ENCODE results near the gene RRP7A.
"Not testable (repeated sequence)": the region's sequence is repeated elsewhere in the genome, so short reads cannot be mapped to it uniquely, and the experiment has no call there.

Gene RRP7A, protein sequence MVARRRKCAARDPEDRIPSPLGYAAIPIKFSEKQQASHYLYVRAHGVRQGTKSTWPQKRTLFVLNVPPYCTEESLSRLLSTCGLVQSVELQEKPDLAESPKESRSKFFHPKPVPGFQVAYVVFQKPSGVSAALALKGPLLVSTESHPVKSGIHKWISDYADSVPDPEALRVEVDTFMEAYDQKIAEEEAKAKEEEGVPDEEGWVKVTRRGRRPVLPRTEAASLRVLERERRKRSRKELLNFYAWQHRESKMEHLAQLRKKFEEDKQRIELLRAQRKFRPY

DNA sequence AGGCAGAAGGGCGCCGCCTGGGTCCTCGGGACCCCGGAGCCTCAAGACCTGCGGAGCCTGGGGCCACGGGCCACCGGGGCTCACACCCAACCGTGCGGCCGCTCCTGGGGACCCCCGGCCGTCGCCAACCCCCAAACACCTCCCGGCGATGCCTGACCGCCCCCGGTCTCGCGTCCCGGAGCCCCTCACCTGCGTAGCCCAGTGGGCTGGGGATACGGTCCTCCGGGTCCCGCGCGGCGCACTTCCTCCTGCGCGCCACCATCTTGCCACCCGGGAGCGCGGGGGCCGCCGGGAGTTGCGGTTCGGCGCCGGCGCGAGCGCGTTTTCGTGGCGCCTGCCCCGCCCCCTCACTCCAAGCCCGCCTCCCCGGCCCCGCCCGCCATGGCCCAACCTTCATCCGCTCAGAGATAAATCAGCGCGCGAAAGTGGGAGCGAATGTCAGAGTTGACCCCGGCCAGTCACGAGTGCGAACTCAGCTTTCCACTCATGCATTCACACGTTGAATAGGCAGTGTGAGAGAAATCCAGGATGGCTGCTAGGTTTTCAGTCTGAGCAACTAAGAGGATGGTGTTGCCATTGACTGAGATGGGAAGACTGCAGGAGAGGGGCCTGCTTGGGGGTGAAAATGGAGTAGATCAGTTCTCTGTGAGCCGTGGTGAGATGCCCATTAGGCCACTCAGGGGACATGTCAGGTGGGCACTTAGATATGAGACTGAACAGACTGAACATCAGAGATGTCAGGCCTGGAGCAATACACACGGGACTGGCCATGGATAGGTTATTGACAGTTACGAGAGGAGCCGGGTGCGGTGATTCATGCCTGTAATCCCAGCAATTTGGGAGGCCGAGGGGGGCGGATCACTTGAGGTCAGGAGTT, at the start of gene RRP7A:
TSS of gene RRP7A (minus strand) at position 272 of the 877 bp plus-strand sequence. CDS start at position 262, 10 bp downstream.
- DNase-seq (ENCODE audit: low read depth) = peak; percentile 76

DNA sequence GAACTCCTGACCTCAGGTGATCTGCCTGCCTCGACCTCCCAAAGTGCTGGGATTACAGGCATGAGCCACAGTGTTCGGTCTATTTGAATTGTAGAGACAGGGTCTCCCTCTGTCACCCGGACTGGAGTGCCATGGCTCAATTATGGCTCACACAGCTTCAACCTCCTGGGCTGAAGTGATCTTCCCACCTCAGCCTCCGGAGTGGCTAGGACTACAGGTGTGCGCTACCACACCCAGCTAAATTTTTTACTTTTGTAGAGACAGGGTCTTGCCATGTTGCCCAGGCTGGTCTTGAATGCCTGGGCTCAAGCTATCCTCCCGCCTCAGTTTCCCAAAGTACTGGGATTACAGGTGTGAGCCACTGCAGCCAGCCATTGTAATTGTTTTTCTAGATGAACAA, 48.4 kb upstream of the RRP7A start:
- not testable (repeated sequence) for DNase-seq (ENCODE audit: low read depth)

DNA sequence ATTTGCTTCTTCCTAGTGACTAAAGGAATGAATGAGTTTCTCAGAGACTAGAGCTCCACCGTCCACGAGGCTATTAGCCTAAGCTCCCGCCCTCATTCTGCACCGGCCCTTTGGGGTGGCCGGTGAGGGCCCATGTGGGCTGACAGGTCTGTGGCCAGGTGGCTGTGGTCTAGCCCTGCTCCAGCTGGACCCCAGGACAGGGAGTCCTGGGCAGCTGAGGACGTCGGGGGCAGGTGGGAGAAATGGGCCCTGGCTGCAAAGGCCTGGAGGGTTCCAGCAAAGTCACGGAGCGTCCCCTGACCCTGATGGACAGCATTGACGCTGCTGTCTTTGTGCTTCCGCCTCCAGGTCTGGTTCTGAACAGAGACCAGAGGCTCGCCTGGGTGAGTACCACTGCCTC, 46.4 kb upstream of the RRP7A start:
- DNase-seq (ENCODE audit: low read depth) = no peak

DNA sequence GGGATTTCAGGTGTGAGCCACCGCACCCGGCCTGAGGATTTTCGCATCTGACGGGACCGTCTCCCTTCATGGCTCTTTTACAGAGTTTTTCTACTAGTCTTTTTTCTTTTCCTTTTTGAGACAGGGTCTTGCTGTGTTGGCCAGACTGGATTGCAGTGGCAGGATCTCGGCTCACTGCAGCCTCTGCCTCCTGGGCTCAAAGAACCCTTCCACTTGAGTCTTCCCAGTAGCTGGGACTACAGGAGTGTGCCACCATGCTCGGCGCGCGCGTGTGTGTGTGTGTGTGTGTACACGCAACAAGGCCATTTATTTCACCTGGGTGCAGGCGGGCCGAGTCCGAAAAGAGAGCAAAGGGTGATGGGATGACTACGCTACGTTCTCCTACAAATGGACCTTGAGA, 45.1 kb upstream of the RRP7A start:
- no peak for DNase-seq (ENCODE audit: low read depth)

DNA sequence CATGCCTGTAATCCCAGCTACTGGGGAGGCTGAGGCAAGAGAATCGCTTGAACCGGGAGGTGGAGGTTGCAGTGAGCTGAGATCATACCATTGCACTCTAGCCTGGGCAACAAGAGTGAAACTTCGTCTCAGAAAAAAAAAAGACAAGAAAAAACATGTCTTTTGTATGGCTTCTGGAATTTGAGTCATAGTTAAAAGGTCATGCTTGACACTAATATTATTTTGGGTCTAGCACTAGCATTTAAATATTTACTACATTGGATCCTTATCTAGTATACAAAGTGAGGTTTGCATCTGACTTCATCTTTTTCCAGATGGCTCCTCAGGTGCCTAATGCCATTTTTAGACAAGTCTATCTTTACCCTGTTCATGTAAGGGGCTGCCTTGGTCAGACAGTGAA, 44.3 kb upstream of the RRP7A start:
- DNase-seq (ENCODE audit: low read depth) = not testable (repeated sequence)

DNA sequence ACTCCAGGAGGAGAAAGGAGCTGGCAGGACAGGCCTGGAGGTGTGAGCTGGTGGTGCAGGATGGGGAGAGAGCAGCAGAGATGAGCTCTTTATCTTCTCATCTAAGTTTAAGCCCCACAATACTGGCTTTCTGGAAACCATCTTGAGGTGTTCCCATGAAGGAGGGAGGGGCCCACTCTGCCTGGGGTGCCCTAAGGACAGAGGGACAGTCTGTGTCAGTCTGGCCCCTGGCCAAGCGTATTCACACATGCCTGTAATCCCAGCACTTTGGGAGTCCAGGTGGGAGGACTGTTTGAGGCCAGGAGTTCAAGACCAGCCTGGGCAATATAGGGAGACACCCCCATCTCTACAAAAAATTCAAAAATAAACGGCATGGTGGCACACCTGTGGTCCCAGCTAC, 43.1 kb upstream of the RRP7A start:
- no peak for DNase-seq (ENCODE audit: low read depth)

DNA sequence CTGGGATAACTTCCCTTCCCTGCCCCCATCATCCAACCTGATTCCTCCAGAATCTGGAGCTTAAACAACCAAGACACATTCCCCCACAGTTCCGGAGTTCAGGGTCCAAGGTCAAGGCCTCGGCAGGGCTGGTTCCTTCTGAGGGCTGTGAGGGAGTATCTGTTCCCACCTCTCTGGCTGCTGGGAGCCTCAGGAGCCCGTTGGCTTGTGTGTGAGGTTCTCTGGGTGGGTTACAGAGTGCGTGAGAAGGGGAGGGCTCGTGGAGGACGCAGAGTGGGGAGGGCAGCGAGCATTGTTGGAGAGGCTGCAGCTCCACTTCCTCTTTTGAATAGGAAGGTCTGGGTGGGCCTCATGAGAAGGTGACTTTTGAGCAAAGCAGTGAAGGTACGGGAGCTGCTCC, 42.7 kb upstream of the RRP7A start:
- DNase-seq (ENCODE audit: low read depth) = no peak

DNA sequence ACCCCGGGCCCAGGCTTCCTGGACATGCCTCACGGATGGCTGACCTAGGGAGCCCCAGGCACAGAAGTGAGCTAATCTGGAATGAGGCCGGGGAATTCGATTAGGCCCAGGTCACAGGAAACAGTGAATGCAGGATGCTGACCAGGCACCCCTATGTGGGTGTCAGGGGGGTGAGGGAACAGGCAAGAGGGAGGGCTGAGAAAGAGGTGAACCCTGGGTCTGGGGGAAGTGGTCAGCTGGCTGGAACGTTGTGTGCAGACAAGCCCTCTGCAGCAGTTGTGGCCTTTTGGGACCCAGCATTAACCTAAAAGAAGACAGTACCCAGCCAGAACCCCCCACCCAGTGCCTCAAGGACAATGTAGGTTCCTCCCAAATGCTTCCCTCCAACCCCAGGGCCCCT, 42.3 kb upstream of the RRP7A start:
- DNase-seq (ENCODE audit: low read depth) = no peak

DNA sequence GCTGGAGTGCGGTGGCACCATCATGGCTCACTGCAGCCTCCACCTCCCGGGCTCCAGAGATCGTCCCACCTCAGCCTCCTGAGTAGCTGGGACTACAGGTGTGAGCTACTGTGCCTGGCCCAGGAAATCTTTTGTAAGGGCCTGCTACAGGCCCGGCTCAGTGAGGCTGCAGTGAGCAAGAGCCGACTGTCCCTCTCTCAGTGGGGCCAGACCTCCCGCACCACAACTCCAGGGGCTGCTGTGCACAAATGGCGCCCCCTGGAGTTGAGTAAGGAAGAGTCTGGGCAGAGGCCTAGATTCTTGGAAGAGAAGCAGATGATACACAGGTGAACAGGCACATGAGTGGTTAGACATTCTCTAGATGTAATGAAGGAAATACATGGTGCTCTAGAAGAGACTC, 41.2 kb upstream of the RRP7A start:
- peak; percentile 9 for DNase-seq (ENCODE audit: low read depth)

DNA sequence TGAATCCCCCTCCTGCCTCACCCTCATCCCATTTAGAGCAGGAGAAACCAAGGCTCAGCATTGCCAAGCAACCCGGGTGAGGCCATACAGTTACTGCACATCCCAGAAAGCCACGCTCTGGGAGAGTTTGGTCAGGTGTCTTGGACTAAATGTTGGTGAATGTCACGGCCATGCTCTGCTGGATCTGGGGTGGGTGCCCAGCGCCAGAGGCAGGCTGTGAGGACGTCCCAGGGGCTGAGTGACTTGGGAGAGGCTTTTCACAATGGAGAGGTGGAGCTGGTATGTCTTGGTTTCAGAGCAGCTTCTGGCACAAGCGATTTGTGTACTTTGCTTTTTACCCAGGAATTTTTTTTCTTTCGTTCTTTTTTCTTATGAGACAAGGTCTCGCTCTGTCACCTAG, 40.8 kb upstream of the RRP7A start:
- no peak for DNase-seq (ENCODE audit: low read depth)

DNA sequence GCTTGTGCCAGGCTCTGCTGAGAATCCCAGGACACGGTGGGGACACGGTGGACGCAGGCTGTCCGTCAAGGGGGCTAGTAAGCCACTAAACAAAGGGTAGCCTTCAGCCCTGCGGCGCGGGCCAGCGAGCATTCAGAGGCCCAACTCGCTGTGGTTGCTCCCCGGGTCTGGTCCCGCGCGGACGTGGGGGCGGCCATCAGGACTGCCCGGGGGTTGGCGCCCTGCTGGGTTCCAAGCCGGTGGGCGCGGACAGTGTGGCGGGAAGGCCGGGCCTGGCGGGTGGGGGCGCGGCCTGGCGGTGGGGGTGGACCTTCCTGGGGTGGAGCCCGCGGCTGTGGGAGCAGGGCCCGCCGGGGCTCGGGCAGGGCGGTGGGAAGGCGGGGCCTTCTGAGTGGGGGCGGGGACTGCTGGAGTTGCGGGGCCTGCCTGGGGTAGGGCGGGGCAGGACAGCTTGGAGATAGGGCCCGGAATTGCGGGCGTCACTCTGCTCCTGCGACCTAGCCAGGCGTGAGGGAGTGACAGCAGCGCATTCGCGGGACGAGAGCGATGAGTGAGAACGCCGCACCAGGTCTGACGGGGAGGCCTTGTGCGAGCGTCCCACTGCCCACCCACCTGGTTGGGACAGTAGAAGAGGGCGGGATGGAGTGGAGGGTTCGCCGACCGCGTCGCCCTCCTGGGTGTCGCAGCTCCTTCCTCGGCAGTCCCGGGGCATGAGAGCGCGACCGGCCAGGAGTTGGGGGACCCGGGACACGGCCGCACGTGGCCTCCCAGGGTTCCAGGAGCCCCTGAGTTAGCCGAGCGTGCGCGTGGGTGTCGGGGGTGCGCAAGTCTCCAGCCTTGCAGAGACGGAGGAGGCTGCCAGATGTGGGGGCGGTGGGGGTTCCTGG, 34.1 kb upstream of the RRP7A start, which contains the start of gene SERHL2:
TSS of gene SERHL2 (plus strand) at position 482 of the 887 bp plus-strand sequence. CDS start at position 547, 65 bp downstream.
- DNase-seq (ENCODE audit: low read depth) = peak; percentile 61

DNA sequence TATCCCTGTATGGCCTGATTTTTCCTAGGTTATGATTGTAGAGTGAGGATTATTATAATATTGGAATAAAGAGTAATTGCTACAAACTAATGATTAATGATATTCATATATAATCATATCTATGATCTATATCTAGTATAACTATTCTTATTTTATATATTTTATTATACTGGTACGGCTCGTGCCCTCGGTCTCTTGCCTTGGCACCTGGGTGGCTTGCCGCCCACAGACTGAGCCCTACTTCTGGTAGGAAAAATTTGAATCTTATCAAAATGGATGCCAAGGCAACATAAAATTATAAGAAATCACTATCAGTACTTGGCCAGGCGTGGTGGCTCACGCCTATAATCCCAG, 32.7 kb upstream of the RRP7A start:
- DNase-seq (ENCODE audit: low read depth) = not testable (repeated sequence)

DNA sequence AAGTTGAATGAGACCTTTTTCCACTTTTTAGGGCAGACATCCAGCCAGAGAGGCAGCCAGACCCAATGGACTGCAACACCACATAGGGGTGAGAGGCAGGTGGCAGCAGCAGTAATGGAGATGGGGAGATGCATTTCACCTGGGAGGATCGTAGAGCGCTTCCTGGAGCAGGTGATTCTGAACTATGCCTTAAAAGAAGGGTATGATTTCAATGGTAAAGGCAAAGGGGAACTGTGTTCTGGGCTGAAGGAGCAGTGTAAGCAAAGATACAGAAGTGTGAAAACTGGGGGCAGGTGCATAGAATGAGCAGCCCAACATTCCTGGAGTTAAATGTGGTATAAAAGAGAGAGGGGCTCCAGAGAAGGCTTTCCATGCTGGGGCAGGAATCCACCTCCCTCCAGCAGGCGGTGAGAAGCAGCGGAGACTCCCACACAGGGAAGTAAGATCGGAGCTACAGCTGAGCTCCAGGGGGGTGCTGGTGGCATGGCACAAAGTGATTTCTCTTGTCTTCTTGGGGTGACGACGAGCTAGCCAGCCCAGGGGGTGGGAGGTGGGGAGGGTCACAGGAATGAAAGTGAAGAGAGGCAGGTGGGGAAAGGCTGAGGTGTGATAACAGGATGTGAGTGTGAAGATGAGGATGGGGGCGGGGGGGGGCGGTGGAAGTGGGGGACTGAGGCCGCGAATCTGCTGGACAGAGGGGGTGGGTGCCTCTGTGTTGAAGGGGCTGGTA, 29.9 kb upstream of the RRP7A start:
- no peak for DNase-seq (ENCODE audit: low read depth)

DNA sequence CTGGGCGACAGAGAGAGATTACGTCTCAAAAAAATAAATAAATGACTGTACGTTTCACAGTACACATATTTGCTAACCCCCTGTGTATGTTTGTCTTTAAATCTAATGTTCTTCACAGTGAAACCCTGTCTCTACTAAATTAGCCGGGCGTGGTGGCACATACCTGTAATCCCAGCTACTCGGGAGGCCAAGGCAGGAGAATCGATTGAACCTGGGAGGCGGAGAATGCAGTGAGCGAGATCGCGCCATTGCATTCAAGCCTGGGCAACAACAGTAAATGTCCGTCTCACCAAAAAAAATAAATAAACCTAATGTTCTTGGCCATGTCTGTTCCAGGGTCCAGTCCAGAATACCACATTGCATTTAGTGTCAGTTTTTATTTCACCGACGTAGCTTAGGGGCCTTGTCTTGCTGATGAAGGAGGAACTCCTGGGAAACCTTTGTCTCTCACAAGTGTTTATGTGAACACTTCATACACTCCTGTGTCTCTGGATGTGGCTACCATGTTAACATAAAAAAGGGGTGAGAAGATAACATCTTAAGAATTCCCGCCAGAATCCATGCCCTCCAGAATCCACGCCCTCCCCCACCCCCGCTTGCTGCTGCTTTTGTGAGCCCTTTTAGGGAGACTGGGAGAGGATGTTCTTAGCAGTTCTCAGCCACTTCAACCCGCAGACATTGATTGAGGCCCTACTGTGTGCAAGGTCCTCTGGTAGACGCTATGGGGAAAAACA, 29.2 kb upstream of the RRP7A start:
- DNase-seq (ENCODE audit: low read depth) = no peak

DNA sequence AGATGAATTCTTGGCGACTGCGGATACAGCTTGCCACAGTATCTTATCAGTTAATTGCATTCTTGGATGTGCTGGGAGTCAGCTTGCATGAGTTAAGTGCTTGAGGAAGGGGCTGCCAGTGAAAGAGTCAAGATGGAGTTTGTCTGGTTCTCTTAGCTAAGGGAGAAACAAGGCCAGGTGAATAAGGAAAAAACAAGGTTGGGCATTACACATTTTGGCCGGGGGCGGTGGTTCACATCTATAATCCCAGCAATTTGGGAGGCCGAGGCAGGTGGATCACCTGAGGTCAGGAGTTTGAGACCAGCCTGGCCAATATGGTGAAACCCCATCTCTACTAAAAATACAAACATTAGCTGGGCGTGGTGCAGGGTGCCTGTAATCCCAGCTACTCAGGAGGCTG, 28.5 kb upstream of the RRP7A start:
- not testable (repeated sequence) for DNase-seq (ENCODE audit: low read depth)

DNA sequence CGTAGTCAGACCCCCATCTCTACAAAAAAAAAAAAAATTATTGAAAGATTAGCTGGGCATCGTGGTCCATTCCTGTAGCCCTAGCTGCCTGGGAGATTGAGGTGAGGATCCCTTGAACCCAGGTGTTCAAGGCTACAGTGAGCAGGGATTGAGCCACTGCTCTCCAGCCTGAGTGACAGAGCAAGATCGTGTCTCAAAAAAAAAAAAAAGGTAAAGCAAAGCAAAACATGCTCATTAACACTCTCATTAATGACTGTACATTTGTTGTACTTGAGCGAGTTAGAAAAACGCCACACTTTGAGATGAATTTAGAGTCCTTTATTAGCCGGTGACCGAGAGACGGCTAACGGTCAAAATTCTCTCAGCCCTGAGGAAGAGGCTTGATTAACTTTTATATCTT, 28.0 kb upstream of the RRP7A start:
- DNase-seq (ENCODE audit: low read depth) = no peak

DNA sequence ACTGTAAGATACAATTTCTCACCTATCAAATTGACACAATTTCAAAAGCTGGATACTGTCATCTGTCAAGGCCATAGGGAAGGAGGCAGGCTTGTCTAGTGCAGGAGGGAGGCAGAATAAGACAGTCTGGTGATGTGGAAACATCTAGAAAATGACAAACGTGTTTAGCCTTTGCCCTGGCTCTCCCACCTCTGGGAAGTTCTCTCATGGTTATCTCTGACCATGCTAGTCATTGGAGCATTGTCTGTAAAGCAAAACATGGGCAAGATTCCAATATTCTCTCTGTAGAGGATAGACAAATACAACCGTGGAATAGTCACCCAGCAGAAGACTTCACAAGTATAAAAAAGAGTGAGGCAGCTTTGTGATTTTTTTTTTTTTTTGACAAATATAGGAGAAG, 25.1 kb upstream of the RRP7A start:
- peak; percentile 71 for DNase-seq (ENCODE audit: low read depth)

DNA sequence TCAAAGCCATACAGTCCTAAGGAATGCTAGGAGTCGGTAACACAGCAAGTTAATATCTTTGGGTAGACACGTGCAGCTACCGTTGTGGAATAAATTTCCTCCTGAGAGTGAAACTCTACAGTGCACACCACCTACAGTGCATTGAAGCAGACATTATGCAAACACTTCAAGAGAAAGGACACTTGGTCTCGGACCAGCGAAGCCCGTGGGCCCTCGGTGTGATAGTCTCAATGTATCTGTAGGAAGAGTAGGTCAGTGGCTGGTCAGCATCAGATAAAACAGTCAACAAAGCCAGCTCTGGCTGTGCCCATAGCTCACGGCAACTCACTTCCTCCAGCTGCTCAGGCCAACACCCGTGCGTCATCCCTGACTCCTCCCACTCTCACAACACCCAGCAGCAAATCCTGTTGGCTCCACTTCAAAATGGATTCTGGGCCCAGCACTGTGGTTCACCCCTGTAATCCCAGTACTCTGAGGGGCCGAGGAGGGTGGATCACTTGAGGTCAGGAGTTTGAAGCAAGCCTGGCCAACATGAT, 19.7 kb upstream of the RRP7A start:
- peak; percentile 71 for DNase-seq (ENCODE audit: low read depth)

DNA sequence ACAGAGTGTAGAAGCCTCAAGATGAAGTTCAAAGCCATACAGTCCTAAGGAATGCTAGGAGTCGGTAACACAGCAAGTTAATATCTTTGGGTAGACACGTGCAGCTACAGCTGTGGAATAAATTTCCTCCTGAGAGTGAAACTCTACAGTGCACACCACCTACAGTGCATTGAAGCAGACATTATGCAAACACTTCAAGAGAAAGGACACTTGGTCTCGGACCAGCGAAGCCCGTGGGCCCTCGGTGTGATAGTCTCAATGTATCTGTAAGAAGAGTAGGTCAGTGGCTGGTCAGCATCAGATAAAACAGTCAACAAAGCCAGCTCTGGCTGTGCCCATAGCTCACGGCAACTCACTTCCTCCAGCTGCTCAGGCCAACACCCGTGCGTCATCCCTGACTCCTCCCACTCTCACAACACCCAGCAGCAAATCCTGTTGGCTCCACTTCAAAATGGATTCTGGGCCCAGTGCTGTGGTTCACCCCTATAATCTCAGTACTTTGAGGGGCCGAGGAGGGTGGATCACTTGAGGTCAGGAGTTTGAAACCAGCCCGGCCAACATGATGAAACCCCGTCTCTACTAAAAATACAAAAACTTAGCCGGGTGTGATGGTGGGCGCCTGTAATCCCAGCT, 17.7 kb upstream of the RRP7A start:
- DNase-seq (ENCODE audit: low read depth) = peak; percentile 57

DNA sequence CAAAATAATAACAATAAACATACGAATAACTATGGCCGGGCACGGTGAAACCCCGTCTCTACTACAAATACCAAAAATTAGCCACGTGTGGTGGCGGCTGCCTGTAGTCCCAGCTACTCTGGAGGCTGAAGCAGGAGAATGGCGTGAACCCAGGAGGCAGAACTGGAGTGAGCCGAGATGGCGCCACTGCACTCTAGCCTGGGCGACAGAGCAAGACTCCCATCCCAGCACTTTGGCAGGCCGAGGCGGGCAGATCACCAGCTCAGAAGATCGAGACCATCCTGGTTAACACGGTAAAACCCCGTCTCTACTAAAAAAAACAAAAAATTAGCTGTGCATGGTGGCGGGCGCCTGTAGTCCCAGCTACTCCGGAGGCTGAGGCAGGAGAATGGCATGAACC, 17.0 kb upstream of the RRP7A start:
- not testable (repeated sequence) for DNase-seq (ENCODE audit: low read depth)

All from iris pigment epithelial cell (primary cell).